Pancreas (tissue), 10 donors: ENCODE results near the gene NANOS2. TPM values are rescaled to one million over a fixed set of nuclear protein-coding genes. Genes with fewer than 3 reads are reported as not detected.

ENCODE experiments used
- ATAC-seq, 4 donors: fragments of 200-7000 bp; cut with Tn5 transposase; one replicate each; pipeline versions ENCODE4 v1.8.0 to v1.9.1; 2020; ENCODE audit warnings: mild to moderate bottlenecking in 4 of 4, moderate library complexity in 4 of 4
- DNase-seq, 6 donors: peaks; one replicate each; pipeline ENCODE4 v3.0.0-alpha.2; 2020
- FAIRE-seq: peaks from 2 replicates; lab custom pipeline; 2012; peaks lifted over from hg19 to GRCh38; lab: Jason Lieb, UNC
- H3K27ac ChIP-seq, 4 donors: fragments of 200-600 bp; sonication (generic); 1 replicate in 3 of 4; 2 replicates in 1 of 4; pipeline versions ENCODE4 v1.5.0 to v1.8.0; 2020
- H3K27me3 ChIP-seq, 4 donors: fragments of 200-600 bp; one replicate each; pipeline ENCODE4 v1.8.0; 2021
- H3K36me3 ChIP-seq, 3 donors: fragments of 200-600 bp; sonication (generic) in 1 of 3; one replicate each; pipeline versions ENCODE4 v1.5.0 to v1.8.0; 2020 to 2021
- H3K4me1 ChIP-seq, 3 donors: fragments of 200-600 bp; one replicate each; pipeline ENCODE4 v1.8.0; 2021
- H3K4me3 ChIP-seq, 4 donors: fragments of 200-600 bp; sonication (generic) in 2 of 4; one replicate each; pipeline versions ENCODE4 v1.5.0 to v1.8.0; 2020 to 2021
- H3K9me3 ChIP-seq, 4 donors: fragments of 200-600 bp; one replicate each; pipeline ENCODE4 v1.8.0; 2021
- CTCF ChIP-seq, 4 donors: fragments of 200-600 bp; sonication (generic) in 3 of 4; IDR thresholded peaks; one replicate each; pipeline versions ENCODE4 v1.5.0 to v1.8.0; 2021; ENCODE audit warnings: antibody characterized with exemption in 4 of 4
- WGBS, 2 donors: extraction: QIAGEN DNeasy Blood & Tissue Kit; methylation state at CpG; one replicate each; pipeline ENCODE4 v1.1.7; 2013; 5-methylcytosine and 5-hydroxymethylcytosine counted together
- intact Hi-C, 3 donors: fragments of 100-400 bp; cut with DNase I; formaldehyde crosslinking; loops; one replicate each; pipeline versions ENCODE4 v1.11.1 to v1.14.2; 2022
- polyA plus RNA-seq, 2 donors: library from polyadenylated mRNA; stranded (reverse); fragments of 200-250 nt; gene quantifications; one replicate each; pipeline ENCODE4 v1.2.3, GENCODE V29; 2013
- total RNA-seq, 6 donors: library from RNA; stranded (reverse); fragmentation: NEBNext Ultra II Directional in 4 of 6; extraction: Animal tissue kit (Norgen Biotek cat#: 25700) in 4 of 6; gene quantifications; one replicate each; pipeline versions ENCODE4 v1.2.1 to v1.2.4, GENCODE V29; 2021 to 2023
- donor health status: healthy with polysubstance abuse.
- donor health status: DM: no; HTN: no; CAD: no; lungs with moderate emphysema.
- donor health status: DM: no; HTN: no; CAD: no.
- donor health status: control.
- donor health status: control.
- donor health status: Bipolar disorder and iron deficiency.
- donor health status: DM: yes; HTN: yes; CAD: no.
- donor health status: DM: no; HTN: no; CAD: no.
- donor health status: DM: no; HTN: no; CAD: no.
- donor health status: DM: yes; HTN: yes; CAD: no.

Gene NANOS2
- total and polyA plus RNA-seq, 8 donors: not detected

GRCh38 chr19:45882652-45883585 lies 31.7 kb downstream of the NANOS2 start:
- FAIRE-seq (no peak), ATAC-seq (peak; percentile 59 to 73 (median 62)), DNase-seq (peak; percentile 96 to 99 (median 98))
- peak overlapping the region; percentile 61 to 96 (median 84) for H3K27ac ChIP-seq
- no peaks in the 10 kb centered on the region for H3K27me3 ChIP-seq
- TF ChIP-seq CTCF (IDR thresholded peaks at IDR 0.05): peak; percentile 89 to 94 (median 92)
- 3 to 5% methylated on average over 47 of the region's 47 CpGs for WGBS, 2 donors
- H3K9me3 ChIP-seq: no peaks in the 10 kb centered on the region
- intact Hi-C loops: loop anchor here in 1 of 3 donors (2.0 kb wide), 1 partner anchor 18 kb away; the partner anchor contains the start of gene FOXA3
- no peaks in the 10 kb centered on the region for H3K36me3 ChIP-seq
- H3K4me3 ChIP-seq: peak overlapping the region; percentile 12 to 83 (median 61)
- H3K4me1 ChIP-seq: peaks cover 38 to 52% (median 49%) of the 10 kb centered on the region in 3 donors

GRCh38 chr19:45881909-45882528 lies 32.6 kb downstream of the NANOS2 start:
- peak; percentile 46 to 54 (median 50) for ATAC-seq
- peak overlapping the region; percentile 61 to 96 (median 84) for H3K27ac ChIP-seq

GRCh38 chr19:45881082-45881908 lies 33.3 kb downstream of the NANOS2 start:
- H3K4me1 ChIP-seq: peaks cover 50 to 57% (median 57%) of the 10 kb centered on the region in 3 donors
- no peaks in the 10 kb centered on the region for H3K36me3 ChIP-seq
- WGBS, 2 donors: 24 to 26% methylated on average over 10 of the region's 10 CpGs
- FAIRE-seq (no peak), DNase-seq (peak in 4 of 6 donors; percentile 54 to 60 (median 58)), ATAC-seq (peak in 1 of 4 donors; percentile 3)
- intact Hi-C loops: no loop called here
- H3K9me3 ChIP-seq: no peaks in the 10 kb centered on the region
- H3K27me3 ChIP-seq: no peaks in the 10 kb centered on the region
- peak overlapping the region; percentile 61 to 96 (median 84) for H3K27ac ChIP-seq
- TF ChIP-seq CTCF (IDR thresholded peaks at IDR 0.05): no peak
- peak overlapping the region in 2 of 4 donors; percentile 50 to 83 for H3K4me3 ChIP-seq

More at GRCh38 chr19:45881909-45882528, 32.6 kb downstream of the NANOS2 start:
- DNase-seq: peak; percentile 77 to 89 (median 86)
- no peaks in the 10 kb centered on the region for H3K9me3 ChIP-seq
- H3K36me3 ChIP-seq: no peaks in the 10 kb centered on the region
- H3K4me1 ChIP-seq: peaks cover 44 to 52% (median 50%) of the 10 kb centered on the region in 3 donors
- no peaks in the 10 kb centered on the region for H3K27me3 ChIP-seq
- WGBS, 2 donors: 11 to 14% methylated on average over 4 of the region's 4 CpGs
- no peak for TF ChIP-seq CTCF (IDR thresholded peaks at IDR 0.05)
- intact Hi-C loops: loop anchor here in 1 of 3 donors (2.0 kb wide), 1 partner anchor 17 kb away; the partner anchor contains the start of gene FOXA3
- no peak for FAIRE-seq
- peak overlapping the region in 3 of 4 donors; percentile 21 to 83 (median 50) for H3K4me3 ChIP-seq

- no peak overlapping the region for H3K4me3 ChIP-seq
- H3K36me3 ChIP-seq: no peaks in the 10 kb centered on the region
- no peak for TF ChIP-seq CTCF (IDR thresholded peaks at IDR 0.05)
- intact Hi-C loops: no loop called here
- H3K27ac ChIP-seq: peak overlapping the region in 3 of 4 donors; percentile 90 to 96 (median 96)
- H3K27me3 ChIP-seq: no peaks in the 10 kb centered on the region
- FAIRE-seq (no peak), ATAC-seq (no peak), DNase-seq (no peak)
- H3K9me3 ChIP-seq: no peaks in the 10 kb centered on the region
- H3K4me1 ChIP-seq: peaks cover 53 to 61% (median 54%) of the 10 kb centered on the region in 3 donors
- WGBS, 2 donors: 41 to 48% methylated on average over 2 of the region's 2 CpGs
Observed at GRCh38 chr19:45879971-45880370, 34.6 kb downstream of the NANOS2 start.
